SW 1271 (cell line): ENCODE measurements around the gene RFPL3.
"Not testable (repeated sequence)": the region's sequence is repeated elsewhere in the genome, so short reads cannot be mapped to it uniquely, and the experiment has no call there.

ENCODE experiments used
- DNase-seq, 2 experiments: peaks; one replicate each; lab custom pipeline; 2025; lab: John Stamatoyannopoulos, UW

Gene RFPL3

DNA sequence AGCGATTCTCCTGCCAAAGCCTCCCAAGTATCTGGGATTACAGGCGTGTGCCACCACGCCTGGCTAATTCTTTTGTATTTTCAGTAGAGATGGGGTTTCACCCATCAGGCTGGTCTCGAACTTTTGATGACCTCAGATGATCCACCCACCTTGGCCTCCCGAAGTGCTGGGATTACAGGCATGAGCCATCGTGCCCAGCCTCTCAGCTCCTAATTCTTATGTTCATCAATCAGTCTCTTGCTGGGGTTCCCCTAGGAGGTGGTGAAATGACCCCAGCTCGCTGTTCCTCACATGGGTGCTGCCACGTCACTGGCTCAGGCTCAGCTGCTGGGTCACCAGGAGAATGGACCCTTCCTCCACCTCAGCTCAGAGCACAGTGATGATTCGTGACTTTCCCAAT is at the start of gene RFPL3:
RFPL3 (plus strand) TSS at position 301 of the 400 bp plus-strand sequence. CDS start 205 bp downstream, outside the sequence.
- DNase-seq = not testable (repeated sequence)

DNA sequence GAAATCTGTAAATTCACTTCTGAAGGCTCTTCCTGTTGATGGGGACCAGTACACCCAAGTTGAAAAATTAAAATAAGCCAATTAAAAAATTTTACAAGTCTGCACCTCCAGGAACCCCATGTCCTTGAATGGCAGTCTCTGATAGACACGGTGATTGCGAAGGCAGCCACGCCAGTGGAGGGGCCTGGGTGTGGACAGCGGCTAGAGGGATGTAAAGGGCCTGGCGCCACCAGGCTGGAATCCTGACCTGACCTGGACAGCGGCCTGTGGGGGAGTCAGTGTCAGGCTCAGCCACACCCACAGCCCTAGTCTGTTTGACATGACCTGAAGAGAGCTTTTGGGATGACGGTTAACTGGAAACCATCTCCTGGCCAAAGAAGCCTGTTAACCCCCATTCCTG is 49.5 kb upstream of the RFPL3 start:
- no peak for DNase-seq

DNA sequence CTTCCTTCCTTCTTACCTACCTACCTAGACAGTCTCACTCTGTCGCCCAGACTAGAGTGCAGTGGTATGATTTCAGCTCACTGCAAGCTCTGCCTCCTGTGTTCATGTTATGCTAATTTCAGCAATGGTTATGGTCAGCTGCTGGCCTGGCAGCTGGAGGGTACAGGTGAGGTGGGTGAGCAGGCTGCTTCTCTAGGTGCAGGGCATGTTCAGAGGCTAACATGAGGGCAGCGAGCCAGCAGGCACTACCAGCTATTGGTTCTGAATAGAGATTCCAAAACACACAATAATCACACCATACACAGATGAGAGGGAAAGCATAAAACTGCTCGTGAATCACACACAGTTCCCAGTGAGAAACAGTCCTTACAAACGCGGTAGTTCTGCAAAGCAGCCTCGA is 48.7 kb upstream of the RFPL3 start:
- no peak for DNase-seq

DNA sequence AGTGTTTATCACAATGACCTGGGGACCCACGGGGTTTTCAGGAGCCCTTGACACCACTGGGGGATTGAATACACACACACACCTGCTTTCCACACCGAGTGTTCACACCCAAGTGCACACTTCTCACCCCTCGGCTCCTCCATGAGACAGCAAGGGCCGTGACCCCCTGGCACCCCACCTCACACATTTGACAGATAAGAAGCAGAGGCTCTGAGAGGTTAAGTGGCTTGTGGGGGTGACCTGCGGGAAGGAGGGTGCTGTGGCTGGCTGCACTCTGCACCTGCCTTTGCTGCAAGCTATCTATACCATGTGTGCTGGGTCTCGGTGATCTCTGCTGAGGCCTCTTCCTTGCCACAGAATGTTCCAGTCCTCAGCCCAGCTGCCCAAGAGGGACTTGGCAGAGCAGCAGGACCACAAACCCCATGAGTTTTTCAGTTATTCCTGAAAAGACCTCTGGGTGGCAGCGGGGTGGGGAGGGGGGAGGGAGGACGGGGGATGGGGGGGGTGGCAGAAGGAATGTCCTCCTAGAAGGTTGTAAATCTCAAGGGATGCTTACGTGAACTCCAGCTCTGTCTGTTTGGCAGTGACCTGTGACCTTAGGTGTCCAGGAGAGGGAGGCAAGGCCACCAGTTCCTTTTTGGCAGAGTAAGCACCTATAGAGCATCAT is 47.9 kb upstream of the RFPL3 start:
- no peak for DNase-seq

DNA sequence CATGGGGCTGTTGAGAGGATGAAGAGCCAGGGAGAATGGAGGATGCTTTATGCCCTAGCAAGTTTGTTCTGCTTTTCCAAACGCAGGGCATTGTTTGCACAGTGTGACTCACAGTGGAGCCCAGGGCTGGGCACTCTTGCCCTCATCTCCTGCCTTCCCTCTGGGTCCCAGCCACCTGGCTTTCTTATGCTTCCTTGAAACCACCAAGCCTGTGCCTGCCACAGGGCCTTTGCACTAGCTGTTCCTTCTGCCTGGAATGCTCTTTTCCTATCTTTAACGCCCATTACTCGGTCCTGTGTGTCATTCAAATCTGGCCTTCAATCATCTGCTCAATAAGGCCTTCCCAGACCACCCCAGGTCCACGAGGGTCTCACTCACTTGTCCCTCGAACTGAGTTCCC is 46.9 kb upstream of the RFPL3 start:
- no peak for DNase-seq

DNA sequence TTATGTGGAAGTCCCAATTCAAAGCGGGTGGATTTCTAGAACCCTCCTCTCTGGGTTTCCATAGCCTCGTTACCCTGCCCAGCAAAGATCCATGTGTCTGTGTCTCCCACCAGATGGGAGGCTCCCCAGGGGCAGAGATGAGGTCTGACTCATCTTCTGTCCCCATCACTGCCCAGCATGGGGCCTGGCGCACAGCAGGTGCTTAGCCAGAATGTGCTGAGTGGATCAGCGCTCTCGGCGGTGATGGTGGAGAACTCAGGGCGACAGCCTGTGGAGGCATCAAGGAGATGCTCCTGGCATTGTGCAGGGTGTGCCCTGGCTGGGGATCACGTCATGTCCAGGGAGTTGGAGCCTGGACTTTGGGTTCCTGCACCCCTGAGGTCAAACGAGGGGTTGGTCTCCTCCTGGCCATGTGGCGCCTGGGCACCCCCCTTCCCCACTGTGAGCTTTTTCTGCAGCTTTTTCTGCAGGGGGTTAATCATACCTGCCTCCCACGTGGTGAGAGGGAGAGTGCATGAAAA is 46.1 kb upstream of the RFPL3 start:
- no peak for DNase-seq

DNA sequence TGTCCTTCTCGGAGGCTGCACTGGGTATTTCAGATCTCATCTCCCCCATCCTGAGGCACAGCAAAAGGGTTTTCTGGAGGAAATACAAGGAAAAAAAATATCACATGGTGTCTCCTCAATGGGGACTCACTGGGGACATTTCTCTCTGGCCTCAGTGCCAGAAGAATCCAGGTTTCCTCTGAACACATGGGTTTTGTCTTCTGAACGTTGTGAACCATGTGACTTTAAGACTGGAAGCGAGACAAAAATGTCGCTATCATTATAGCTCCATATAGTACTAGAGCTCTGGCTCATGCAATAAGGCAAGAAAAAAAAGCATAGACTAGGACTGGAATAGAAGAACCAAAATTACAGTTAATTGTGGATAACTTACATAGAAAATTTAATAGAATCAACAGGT is 44.9 kb upstream of the RFPL3 start:
- no peak for DNase-seq

DNA sequence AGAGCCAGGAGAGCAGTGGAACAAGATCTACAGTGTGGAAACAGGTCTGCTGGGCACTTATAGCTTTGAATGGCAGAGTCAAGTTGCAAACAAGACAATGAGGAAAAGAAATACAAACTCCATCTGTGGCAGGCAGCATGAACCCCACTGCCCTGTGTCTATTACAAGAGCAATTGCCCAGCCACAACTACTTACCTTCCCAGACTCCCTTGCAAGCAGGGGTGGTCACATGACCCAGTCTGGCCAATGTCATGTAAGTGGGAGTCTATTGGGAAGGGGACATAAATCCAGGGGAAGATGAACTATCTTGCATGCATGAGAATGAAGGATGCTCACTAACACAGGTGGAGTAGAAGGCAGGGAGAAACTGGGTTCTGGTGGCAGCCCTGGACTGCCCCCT is 44.1 kb upstream of the RFPL3 start:
- DNase-seq = no peak

DNA sequence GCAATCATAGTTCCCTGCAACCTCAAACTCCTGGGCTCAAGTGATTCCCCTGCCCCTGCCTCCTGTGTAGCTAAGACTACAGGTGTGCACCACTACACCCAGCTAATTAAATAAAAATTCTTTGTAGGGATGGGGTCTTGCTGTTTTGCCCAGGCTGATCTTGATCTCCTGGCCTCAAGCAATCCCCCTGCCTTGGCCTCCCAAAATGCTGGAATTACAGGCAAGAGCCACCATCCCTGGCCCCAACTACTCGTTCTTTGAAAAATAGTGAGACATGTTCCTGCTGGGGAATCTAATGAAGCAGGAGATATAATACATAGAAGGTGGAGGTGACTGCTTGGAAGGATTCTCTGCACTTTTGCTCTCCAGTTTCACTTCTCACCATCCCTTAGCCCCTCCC is 40.1 kb upstream of the RFPL3 start:
- no peak for DNase-seq

DNA sequence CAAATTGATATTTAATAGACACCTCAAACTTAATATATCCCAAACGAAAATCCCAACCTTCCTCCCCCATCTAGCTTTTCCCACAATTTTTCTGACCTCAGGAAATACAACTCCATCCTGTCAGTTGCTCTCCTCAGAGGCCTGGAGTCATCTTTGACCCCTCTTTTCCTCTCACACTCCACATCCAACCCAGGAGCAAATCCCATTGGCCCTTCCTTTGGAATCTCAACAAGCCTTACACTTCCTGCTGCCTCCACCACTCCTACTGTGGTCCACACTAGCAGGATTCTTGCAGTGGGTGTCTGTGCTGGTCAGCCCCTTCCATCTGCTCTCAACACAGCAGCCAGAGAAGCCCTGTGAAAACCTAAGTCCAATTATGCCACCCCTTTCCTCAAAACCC is 39.3 kb upstream of the RFPL3 start:
- DNase-seq = no peak

DNA sequence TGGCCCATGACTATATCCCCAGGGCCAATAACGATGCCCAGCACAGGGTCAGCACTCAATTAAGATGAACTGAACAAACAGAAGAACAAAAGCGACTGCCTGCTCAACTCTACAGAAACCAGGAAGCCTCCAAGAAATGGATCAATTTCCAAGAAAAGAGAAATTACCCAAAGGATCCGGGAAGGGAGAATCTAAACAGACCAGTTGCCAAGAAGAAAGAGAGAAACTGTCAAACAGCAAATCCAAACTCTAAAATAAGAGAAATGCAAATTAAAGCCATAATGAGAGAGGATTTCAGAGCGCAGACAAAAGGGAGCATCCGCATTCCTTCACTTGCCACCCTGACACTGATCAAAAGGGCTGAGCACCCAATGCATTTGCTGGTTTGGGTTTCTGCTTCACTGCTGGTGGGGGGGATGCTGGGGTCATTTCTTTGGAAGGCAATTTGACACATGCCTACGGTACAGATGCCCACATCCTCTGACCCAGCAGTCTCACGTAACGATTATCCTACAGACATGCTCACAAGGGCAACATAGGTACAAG is 37.7 kb upstream of the RFPL3 start:
- no peak for DNase-seq

DNA sequence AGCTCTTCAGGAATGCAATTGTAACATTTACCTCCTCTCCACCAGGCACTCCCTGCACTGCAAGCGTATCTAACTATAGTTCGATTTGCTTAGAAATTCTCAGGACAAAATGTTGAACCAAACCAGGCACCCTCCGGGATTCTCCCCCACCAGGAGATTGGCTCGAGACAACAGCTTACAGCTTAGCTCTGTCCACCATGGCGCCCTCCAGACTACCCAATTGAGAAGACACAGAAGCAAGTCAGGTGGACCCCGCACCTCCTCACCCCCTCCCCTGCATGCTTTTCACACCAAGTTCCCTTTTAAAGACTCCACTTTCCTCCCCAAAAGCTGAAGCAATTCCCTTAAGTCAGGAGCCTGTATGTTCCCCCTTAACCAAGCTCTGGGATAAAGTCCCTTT is 34.7 kb upstream of the RFPL3 start:
- no peak for DNase-seq

DNA sequence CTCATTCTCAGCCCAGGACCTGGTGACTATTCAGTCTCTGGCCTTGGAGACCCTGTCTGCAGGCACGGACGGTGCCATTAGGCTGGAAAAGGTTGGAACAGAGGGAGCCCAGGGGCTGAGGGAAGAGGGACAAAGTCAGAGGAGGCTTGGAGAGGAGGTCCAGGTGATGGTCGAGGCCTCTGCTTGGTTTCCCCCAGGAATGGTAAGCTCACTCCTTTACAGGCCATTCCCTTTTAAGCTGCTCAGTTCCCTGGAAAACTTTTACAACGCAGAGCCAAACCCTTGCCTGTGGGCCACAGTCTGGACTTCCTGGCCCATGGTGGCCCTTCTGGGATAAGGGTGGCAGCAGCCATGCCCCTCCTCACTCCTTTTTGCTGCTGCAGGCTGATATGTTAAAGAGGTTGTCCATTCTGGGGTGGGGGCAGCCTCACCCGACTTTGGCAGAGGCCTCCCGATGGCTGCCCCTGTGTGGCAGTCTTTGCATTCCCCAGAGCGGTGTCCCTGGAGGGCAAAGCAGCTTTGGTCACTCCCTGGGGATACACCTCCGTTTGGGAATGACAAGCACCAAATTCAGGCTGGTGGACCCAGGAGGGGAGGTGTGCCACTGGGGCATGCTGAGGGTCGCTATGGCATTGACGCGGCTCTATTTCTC is 34.0 kb upstream of the RFPL3 start:
- no peak for DNase-seq

DNA sequence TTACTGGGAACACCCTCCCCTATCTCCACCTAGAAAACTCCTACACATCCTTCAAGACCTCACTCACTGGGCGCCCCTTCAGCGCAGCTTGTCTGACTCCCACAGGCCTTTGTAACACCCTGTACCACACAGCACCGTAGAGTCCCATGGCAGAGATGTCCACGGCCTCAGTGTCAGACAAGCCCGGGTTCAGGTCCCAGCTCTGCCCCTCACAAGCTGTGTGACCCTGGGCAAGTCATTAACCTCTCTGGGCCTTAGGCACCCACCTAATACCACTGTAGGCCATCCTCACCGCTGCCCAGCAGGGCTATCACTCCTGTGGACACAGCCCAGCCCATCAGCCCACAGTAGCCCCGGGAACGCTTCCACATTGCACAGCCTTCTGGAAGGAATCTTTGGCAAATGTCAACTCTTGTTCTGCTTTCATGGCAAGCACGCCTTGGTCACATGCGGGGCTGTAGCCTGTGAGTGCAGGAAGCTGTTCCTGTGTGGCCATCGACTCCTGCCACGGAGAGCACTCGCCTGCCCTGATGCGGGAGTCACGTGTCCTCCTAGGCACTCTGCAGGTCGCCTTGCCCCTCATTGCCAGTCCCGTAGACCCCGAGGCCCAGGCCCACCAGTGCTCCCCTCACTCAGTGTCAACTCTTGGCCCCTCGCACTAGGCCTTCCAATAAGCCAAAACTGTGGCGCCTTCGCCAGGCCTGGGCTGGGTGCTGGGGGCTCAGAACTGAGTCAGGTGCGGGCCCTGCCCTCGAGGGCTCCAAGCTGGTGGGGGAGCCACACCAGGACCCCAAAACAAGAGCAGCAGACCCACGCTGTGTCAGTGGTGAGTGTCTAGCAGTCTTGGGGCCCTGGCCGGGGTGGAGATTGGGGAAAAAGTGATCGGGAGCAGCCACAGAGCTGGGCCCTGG is 32.9 kb upstream of the RFPL3 start:
- no peak for DNase-seq

DNA sequence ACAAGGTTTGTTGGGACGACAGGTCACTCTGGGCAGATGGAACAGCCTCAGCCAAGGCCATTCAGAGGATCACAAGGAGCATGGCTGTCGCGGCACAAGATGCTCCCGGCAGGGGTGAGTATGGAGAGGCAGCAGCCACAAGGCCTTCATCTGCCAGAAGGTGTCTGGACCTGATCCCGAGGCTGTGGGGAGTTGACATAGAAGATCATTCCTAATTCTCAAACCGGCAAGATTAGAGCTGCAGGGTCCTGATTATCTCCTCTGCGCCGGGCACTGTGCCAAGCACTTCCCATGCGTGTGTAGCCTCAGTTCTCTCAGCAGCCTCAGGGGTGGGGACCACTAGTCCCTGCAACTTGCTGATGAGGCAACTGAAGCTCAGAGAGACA is 32.3 kb upstream of the RFPL3 start:
- no peak for DNase-seq

DNA sequence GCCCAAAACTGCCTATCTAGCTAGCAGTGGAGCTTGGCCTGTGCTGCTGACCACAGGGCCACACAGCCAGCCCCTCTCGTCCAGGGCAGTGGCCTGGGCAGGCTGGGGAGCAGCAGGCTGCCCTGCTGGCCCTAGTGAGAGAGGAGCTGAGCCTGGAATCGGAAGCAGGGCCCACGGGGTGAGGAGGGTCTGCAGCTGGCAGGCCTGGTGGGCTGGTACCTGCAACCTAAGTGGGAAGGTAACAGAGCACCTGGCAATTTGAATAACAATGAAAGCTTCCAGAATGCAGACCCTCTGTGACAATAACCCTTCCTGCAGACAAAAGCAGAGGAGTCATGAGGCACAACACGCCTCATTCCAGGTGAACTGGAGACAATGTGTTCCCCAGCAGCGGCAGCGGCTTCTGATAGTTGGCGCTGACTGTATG is 31.8 kb upstream of the RFPL3 start:
- DNase-seq = no peak

DNA sequence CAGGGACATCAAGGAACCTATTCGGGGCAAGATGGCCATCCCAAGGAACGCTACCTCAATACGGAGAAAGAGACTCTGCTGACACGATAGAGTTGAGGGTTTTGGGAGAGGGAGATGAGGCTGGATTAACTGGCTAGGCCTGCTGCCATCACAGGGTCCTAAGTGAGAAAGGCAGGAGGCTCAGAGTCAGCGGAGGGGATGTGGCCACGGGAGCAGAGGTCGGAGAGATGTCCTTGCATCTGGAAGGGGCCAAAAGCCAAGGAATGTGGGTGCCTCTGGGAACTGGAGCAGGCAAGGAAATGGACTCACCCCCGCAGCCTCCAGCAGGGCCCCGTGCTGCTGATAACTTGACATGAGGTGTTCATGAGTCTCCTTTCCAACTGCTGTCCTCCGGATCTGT is 31.0 kb upstream of the RFPL3 start:
- DNase-seq = no peak

DNA sequence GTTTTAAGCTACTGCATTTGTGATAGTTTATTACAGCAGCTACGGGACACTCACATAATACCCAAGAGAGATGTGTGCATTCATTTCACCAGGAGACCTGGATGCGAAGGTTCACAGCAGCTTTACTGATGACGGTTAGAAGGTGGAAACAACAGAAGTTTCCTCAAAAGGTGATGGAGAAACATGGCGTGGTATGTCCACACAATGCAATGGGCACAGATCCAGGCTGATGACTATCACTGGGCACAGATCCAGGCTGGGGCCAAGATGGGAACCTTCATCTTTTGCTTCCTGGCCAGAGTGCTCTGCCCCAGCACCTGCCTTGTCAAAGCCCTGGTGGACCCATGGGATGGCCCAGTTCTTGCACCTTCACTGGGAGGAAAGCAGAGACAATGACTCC is 30.6 kb upstream of the RFPL3 start:
- DNase-seq = no peak

DNA sequence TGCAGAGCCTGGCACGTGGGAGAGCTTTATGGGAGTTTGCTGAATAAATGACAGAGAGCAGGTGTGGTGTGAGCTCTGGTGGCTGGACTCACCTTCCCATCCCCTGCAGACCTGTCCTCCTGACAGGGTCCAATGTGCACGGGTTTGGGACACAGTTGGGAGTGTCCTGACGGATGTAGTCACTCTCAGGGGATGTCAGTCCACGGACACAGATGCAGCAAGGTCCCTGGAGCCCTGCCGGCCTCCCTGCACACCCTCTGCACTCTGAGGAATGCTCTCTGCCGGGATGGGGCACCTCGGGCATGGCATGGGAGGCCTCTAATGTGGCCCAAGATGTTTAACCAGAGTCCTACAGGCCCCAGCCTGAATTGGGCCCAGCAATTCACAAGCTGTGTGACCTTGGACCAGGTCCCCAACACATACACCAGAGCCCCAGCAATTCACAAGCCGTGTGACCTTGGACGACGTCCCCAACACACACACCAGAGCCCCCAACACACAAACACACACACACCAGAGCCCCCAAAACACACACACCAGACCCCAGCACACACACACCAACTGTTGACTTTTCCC is 30.0 kb upstream of the RFPL3 start:
- DNase-seq = no peak

DNA sequence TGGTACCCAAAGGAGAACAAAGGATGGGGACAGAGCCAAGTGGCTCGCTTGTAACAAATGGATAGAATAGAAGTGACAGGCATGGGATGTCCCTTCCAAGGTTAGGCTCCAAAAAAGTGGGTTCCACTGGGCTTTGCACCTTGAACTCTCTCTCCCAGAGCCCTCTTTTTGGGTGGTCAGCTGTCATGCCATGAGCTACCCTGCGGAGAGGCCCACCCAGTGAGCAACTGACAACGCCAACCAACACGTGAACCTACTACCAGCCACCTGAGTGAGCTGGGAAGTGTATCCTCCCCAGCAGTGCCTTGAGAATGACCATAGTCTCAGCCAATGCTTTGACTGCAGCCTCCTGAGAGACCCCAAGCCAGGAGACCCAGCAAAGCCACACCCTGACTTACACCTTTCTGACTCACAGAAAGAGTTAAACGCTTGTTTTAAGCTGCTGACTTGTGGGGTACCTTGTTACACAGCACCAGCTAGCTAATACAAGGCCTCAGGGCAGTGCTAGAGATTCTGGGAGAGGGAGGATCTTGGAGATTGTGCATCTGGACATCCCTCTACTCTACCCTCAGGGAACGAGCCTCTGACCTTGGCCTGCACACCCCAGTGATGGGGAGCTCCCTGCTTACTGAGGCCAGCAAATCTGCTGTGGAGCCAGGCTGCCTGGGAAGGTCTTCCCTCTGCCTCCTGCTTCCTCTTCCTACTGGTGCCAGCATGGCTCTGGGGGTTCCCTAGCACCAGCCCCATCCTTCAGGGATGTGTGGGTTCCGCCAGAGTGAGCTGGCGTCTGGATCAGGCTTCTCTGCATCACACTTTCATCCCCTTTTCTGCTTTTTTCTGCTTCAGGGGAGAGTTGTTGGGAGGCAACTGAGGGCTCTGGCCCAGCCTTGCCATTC is 29.1 kb upstream of the RFPL3 start:
- no peak for DNase-seq

DNA sequence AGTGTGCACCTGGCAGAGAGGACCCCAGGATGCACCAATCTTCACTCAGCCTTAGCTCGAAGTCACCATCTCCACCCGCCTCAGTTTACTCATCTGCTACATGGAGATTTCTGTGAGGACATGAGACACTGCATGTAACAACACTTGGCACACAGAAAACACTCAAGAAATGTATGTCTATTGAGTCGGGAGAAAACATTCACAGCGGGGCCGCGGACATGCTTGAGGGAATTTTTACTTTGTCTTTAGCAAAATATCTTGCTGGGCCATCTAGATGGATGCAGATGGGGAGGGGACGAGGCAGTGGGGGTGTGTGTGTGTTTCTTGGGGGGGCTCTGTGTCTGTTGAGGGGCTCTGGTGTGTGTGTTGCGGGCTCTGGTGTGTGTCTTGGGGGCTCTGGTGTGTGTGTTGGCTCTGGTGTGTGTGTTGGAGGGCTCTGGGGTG is 28.4 kb upstream of the RFPL3 start:
- DNase-seq = no peak
